ENCODE measurements around the gene NHS.

GRCh38 chrX:17475449-17476217, 100.6 kb downstream of the NHS start:
- no peak for TF ChIP-seq CTCF (IDR thresholded peaks at IDR 0.05; ENCODE audit: low read depth, low read length, poor library complexity, severe bottlenecking)
- no peak for TF ChIP-seq EZH2phosphoT487 (IDR thresholded peaks at IDR 0.05; ENCODE audit: borderline replicate concordance, low read length)

Data from DOHH2 (cell line).